BJ (cell line): ENCODE data around the gene C11orf24. TPM values are rescaled to one million over a fixed set of nuclear protein-coding genes. Genes with fewer than 3 reads are reported as not detected.

Source experiments
- CTCF ChIA-PET: fragments of 350-600 bp; formaldehyde crosslinking; extraction: SDS; loops from one replicate; lab custom pipeline; 2021; ENCODE audit warnings: antibody characterized with exemption, inconsistent platforms; lab: Yijun Ruan, JAX
- POLR2A ChIA-PET: fragments of 300-600 bp; sonication (Branson Sonifier 250); formaldehyde crosslinking; extraction: SDS; loops from one replicate; lab custom pipeline; 2021; ENCODE audit warnings: antibody characterized with exemption; lab: Charles Lee
- DNase-seq: peaks from one replicate; pipeline ENCODE4 v3.0.0-alpha.2; 2011; ENCODE audit warnings: low read depth
- H3K27me3 ChIP-seq: 2 replicates; pipeline ENCODE4 v1.6.0; 2011; ENCODE audit warnings: low read length; ENCODE audit not compliant: control insufficient read depth, insufficient read depth
- H3K36me3 ChIP-seq: 2 replicates; pipeline ENCODE4 v1.5.1; 2011; ENCODE audit warnings: low read length; ENCODE audit not compliant: control insufficient read depth, insufficient read depth
- H3K4me3 ChIP-seq: 2 replicates; pipeline ENCODE4 v1.5.1; 2011; ENCODE audit warnings: low read depth, mild to moderate bottlenecking, control low read depth, low read length
- CTCF ChIP-seq: IDR thresholded peaks from 2 replicates; pipeline ENCODE4 v1.5.1; 2011; ENCODE audit warnings: low read depth, mild to moderate bottlenecking, control low read depth, inconsistent platforms, low read length, moderate library complexity; ENCODE audit not compliant: insufficient read depth
- polyA plus RNA-seq: library from polyadenylated mRNA; depleted of rRNA; stranded (reverse); fragments of >200 nt; gene quantifications from 2 replicates; pipeline ENCODE4 v1.2.3, GENCODE V29; 2011

C11orf24 gene
- polyA plus RNA-seq, 1 experiment: 97.3 TPM

- no peak for DNase-seq
- POLR2A ChIA-PET: no interaction called here
- TF ChIP-seq CTCF: no peak
- H3K4me3 ChIP-seq: no peak overlapping the region
- H3K36me3 ChIP-seq: peaks cover 31% of the 10 kb centered on the region
- H3K27me3 ChIP-seq: no peaks in the 10 kb centered on the region
- CTCF ChIA-PET: interaction anchor here (1.4 to 5.9 kb wide), 2 partner anchors 12 to 38 kb away, joined by 4 to 93 read pairs; partner anchors contain the start of gene C11orf24
These were observed 11.3 kb downstream of the C11orf24 start for GRCh38 chr11:68260484-68260883.

GRCh38 chr11:68259122-68259959 lies 12.4 kb downstream of the C11orf24 start:
- DNase-seq: no peak
- Histone ChIP-seq H3K36me3 (peaks cover 25% of the 10 kb centered on the region), H3K4me3 (no peak overlapping the region), H3K27me3 (no peaks in the 10 kb centered on the region)
- no peak for TF ChIP-seq CTCF
- ChIA-PET CTCF (interaction anchor here (0.6 to 5.9 kb wide), 7 partner anchors 7 to 577 kb away, joined by 3 to 93 read pairs (median 4); partner anchors contain the start of gene C11orf24), POLR2A (no interaction called here)

GRCh38 chr11:68258363-68258765 lies 13.4 kb downstream of the C11orf24 start:
- Histone ChIP-seq H3K4me3 (no peak overlapping the region), H3K36me3 (peaks cover 17% of the 10 kb centered on the region), H3K27me3 (no peaks in the 10 kb centered on the region)
- POLR2A ChIA-PET: no interaction called here
- DNase-seq: no peak
- CTCF ChIA-PET: interaction anchor here (1.0 to 5.9 kb wide), 14 partner anchors 8 to 185 kb away, joined by 3 to 93 read pairs (median 8); no protein-coding TSS in a partner anchor
- no peak for TF ChIP-seq CTCF

- POLR2A ChIA-PET: no interaction called here
- no peak overlapping the region for H3K4me3 ChIP-seq
These were observed 14.1 kb downstream of the C11orf24 start for GRCh38 chr11:68257477-68258362.

More at GRCh38 chr11:68257477-68258362, 14.1 kb downstream of the C11orf24 start:
- TF ChIP-seq CTCF: peak; percentile 86
- H3K36me3 ChIP-seq: peaks cover 15% of the 10 kb centered on the region
- H3K27me3 ChIP-seq: no peaks in the 10 kb centered on the region
- CTCF ChIA-PET: interaction anchor here (0.6 to 5.9 kb wide), 36 partner anchors 9 to 632 kb away, joined by 3 to 93 read pairs (median 5); no protein-coding TSS in a partner anchor
- no peak for DNase-seq
